Measurements from ENCODE around the gene PLN. TPM values are rescaled to one million over a fixed set of nuclear protein-coding genes. Genes with fewer than 3 reads are reported as not detected.

Gene PLN
- total RNA-seq: not detected in 2 replicates

DNA sequence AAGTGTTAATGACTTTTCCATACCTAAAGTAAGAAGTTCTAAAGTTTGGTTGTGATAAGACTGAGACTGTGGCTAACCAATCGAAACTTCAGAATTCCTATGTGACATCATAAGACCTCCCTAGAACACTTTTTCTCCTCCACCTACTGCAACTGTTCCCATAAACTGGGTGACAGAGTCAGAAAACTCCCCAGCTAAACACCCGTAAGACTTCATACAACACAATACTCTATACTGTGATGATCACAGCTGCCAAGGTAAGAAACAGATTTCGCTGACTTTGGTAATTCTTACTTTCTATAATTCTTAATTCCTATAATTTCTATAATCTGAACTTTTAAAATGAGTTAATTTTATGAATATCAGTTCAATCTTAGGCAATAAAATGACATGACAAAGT, at the start of gene PLN:
Gene PLN, plus strand, starts transcription at position 161 of the 400 bp plus-strand sequence. CDS start 10,626 bp downstream, outside the sequence.

Other genes starting within 250 kb of the PLN start
- gene CEP85L, start 103.3 kb downstream of the PLN start, total RNA-seq: 3.9 and 4.5 TPM in 2 replicates